HG03060 (cell line): ENCODE measurements around the gene TPPP.

Experiments used
- ATAC-seq: cut with Tn5 transposase; IDR thresholded peaks from one replicate; pipeline ENCODE4 v1.9.1; 2021; ENCODE audit warnings: low read depth, moderate number of reproducible peaks; ENCODE audit not compliant: unreplicated experiment

TPPP gene

DNA sequence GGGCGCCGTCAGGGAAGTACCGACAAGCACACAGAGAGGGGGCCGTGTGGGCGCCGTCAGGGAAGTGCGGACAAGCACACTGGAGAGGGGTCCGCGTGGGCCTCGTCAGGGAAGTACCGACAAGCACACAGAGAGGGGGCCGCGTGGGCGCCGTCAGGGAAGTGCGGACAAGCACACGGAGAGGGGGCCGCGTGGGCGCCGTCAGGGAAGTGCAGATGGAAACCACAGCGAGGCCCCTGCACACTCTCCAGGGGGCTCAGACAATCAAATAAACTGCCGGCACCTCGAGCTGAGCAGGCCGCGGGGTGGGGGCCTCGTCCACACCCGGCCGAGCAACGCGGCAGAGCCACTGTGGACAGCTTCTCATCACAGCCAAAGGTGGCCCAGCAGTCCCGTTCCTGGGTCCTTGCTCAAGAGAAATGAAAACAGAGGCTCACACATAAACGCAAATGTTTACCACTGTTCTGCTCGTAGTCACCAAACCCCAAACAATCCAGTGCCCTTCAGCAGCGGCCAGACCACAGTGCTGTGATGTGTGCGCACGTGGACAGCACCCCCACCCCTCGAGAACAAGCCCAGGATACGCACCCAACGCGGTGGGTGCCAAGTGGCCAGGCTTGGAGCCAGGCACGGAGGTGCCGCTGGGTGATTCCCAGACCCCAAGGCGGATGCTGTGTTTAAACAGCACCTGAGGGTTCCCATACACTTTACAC is 24.7 kb downstream of the TPPP start:
- no peak for ATAC-seq

DNA sequence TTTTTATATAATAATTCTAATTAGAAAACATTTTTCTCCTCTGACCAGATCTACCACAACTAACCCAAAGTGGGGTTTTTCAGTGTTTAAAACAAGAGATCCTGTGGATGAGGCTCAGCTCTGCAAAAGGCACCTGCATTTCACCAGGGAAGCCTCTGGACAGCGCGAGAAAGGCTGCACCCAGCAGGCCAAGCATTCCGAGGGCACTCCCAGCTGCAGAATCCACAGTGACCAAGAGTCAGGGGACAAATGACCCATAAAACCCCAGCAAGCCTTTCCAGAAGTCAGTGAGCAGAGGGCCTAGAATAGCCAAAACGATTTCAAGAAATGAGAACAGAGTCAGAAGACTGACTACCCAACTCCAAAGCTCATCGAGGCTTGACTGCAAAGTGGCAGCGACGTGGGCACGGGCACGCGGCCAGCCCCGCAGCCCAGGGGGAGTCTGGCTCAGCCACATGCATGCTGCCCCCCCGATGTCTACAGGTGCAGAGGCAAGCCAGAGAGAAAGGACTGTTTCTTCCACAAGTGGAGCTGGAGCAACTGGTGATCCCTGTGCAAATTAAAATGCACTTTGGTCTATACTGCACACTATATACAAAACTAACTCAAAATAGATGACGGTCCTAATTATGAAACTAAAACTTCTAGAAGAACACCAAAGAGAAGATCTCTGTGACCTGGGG is 26.2 kb downstream of the TPPP start:
- no peak for ATAC-seq

DNA sequence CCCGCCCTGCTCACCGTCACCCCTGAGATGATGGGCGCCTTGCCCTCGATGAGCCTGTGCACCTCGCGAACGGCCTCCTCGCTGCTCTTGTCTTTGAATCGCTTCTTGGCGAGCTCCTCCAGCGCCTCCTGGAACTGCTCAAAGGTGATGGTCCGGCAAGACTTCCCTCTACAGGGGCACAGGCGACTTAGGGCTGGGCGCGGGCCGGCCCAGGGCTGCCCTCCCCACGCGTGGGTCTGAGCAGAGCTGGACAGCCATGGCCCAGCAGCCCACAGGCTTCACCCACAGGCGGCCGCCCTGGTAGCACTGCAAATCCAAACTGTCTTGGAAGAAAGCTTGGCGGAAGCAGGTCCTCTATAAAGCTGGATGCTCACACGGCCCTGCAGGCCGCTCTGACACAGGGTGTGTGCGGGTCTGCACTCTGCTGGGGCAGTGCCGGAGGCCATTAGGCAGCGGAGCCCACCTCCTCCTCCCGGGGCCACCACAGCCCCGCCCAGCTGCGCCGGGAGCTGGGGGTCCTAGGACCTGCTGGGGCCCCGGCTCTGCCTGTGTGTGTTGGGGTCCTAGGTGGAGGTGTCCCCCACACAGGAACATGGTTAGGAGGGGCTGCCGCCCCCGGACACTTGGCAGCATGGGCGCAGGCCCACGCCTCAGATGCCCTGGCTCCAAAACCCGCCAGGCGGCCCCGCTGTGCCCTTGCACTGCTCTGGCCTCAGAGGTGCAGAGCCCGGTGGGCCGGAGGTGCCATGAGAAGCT is 27.0 kb downstream of the TPPP start:
- ATAC-seq: no peak

DNA sequence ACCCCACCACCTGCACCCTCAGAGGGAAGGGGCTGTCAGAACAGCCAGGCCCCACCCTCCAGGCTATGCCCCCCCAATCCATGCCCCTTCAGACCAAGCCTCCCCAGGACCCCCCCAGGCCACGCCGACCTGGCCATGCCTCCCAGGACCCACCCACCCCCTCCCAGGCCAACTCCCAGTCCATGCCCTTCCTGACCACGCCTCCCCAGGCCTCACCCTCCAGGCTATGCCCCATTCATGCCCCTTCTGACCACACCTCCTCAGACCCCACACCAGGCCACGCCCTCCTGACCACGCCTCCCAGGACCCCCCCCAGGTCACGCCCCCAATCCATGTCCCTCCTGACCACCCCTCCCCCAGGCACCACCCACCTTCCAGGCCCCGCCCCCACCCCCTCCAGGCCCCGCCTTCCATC is 27.6 kb downstream of the TPPP start:
- ATAC-seq: no peak

DNA sequence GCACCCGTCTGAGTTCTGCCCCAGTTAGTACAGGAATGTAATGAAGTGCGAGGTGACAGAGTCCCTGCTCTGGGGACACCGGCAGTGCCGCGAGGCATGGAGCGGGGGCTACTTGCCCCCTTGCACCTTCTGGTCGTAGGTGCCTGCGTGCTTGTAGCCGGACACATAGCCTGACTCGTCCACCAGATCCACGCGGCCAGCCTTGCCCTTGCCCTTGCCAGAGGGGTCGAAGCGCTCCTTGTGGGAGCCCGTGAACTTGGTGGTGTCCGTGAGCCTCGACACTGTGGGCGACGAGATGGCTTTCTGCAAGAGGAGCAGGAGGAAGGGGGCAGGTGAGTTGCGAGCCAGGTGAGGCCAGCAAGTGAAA is 28.2 kb downstream of the TPPP start:
- no peak for ATAC-seq

DNA sequence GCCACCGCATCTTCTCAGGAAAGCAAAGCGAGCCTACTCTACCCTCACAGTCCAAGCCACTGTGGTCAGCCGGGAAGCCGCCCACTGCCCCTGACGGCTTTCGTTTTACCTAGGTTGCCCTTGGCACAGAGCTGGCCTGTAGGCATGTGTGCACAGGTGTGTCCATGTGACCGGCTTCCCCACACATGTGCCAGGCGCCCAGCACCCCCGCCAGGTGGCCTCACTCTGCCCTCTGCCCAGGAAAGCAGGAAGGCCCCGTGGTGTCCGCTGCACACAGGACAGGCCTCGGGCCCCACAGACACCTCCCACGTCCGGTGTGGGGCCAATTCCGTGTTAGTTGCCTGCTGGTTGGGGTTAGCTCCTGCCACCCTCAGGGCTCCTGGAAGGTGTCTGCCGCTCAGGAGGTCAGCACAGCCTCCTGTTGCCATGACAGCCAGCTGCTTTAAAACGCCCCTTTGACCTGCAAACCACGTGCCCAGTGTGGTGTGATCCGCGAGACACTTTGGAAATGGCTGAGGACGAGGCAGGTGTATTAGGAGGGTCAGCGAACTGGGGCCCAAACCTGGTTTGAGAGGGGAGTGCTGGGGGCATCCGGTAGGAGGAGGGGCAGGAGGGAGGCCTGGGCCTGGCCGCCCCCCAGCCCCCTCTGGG is 28.7 kb downstream of the TPPP start:
- ATAC-seq: no peak

DNA sequence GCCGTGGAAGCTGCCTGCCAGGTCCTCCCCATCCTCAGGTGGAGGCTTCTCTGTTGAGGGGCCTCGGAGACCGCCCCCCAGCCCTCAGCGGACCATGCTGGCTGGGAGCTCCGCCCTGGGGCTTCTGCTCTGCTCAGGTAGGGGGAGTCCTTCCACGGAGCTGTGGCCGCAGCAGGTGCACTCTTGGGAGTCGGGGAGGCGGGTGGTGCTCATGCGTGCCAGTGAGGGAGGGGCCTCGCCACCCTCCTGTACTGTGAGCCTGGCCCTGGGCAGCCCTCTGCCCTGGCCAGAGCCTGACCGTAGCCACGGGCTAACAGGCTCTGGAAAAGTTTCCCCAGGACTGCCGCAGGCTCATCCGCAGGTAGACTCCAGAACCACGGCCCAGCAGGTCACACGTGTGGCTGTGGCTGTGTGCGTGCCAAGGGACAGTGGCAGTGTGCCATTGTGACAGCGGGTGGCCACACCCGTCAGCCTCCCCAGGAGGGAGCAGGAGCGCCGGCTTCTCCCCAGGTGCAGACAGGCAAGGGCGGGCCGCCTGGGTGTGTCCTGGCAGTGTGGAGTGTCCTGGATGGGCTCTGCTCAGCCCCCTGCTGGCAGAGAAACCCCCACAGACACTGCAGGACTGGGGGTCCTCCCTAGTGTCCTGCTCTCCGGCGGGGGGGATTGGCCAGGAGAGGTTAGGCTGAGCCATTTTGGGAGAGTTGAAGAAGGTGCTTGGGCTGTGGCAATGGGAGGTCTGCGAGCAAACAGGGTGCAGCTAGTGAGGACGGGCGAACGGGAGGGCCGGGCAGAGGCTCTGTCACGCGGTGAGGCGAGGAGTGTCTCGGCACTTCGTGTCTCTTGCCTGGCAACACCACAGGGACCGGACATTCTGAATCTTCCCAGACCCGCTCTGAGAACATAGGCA is 29.5 kb downstream of the TPPP start:
- ATAC-seq: no peak

DNA sequence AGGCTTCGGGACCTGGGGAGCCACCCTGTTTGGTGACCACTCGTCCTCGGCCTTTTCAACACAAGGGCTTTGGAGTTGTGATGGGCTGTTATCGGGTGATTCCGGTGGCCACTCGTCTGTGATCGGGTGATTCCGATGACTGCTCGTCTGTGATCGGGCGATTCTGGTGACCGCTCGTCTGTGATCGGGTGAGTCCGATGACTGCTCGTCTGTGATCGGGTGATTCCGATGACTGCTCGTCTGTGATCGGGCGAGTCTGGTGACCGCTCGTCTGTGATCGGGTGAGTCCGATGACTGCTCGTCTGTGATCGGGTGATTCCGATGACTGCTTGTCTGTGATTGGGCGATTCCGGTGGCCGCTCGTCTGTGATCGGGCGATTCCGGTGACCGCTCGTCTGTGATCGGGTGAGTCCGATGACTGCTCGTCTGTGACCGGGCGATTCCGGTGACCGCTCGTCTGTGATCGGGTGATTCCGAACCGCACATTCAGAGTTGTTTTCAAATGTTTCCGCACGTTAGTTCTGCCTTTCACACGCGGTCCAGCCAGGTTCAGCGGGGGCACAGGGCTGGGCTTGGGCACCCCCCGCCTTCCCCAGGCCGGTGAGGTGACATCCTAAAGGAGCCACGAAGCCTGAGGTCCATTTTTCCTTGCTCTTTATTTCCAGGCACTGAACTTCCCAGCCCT is 30.3 kb downstream of the TPPP start:
- ATAC-seq: no peak

DNA sequence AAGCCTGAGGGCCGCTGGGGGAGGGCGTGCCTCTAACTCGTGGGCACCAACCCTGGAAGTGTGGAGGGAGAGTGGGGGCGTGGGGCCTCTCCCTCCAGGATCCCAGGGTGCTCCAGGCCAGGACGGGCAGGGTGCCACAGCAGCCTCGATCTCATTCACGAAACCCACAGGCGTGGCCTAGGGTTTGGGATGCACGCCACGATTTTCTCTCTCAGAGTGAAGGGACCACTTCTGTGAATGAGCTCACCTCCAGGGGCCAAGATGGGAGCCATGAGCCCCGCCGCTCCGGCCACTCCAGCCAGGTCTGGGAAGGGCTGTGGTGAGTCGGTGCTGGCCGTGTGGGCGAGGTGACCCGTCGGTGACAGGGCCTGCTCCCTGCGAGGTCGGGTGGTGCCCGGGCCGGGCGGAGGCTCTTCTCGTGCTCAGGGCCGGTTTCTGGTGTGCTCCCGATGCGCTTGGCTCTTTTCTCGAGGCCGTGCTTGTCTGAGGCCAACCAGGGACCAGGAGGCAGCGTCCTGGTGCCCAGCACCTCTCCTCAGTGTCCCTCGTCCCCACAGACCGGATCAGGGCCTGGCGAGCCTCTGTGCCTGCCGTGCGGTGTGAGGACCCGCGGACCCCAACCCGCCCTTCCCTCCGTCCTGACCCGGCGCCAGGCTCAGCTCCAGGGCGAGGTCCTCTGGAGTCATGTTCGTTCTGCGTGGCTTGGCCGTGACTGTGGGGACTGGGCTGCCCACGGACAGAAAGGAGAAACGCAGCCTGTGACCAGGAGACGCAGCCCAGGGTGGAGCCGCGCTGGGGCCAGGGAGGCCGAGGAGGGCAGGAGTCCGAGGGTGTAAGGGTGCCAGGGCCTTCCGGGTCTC is 31.0 kb downstream of the TPPP start:
- ATAC-seq: no peak

DNA sequence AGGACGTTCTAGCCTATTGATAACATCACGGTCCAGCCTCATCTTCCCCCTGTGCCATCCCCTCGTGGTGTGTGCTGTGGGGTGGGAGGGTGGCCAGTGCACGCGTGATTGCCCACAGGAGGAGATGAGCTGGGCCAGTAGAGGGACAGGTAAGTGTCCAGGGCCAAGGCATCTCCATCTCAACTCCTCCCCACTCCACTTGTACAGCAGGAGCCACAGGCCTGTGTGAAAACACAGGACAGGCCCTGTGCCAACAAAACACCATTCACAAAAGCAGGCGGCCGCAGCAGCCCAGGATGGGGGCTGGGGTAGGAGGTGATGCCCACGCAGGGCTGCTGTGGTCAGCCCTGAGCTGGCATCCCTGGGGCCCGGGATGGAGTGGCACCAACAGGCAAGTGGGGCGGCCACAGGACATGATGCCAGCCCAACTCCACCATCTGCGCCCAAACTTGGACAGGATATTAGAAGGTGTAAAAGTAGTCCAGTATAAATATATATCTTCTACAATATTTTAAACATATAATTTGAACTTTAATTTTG is 32.6 kb downstream of the TPPP start:
- ATAC-seq: no peak

DNA sequence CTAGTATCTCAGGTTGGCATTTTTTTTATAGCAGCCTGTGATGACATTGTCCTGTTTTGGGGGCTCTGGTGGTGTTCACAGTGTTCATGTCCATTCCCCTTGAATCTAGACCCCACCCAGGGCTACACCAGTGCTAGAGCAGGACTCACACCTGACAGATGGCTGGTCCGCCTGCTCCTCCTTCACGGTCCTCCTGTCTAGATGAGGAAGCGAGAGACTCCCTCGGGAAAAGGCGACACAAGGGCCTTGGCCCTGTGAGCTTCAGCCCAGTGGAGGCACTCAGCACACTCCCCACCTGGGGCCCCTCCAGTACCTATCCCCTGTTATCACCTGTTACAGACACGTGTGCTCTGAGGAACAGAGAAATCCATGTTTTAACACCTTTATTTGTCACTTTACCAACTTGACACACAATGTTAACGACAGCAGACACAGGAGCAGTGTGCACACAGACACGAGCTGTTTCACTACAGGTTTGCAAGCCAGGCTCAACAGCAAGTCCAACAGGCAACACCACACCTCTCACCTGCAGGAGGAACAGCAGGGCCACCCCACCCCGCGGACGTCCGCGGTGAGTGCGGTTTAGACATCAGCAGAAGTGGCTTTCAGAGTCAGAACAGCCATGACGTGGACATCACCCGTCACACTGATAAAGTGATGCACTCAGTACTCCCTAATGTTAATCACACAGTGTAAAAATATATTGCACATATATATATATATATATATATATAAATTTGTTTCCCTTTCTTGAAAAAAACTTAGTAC is 33.5 kb downstream of the TPPP start:
- no peak for ATAC-seq

DNA sequence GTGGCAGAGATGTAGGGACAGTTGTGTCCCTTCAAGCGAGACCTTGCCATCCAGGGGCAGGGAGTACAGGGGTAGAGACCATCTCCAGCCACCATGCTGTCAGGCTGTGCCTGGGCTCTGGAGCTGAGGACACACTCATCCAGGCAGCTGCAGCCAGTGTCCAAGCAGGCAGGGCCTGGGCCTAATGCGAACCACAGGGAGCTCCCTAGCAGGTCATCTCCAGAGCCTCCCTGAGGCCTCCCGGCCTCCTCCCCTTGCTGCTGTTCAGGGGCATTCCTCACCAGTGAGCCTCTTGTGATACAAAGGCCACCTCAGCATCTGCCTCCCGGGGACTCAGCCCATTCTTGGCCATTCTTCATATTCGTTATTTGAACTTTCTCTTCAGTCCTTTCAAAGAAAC is 35.0 kb downstream of the TPPP start:
- ATAC-seq: no peak

DNA sequence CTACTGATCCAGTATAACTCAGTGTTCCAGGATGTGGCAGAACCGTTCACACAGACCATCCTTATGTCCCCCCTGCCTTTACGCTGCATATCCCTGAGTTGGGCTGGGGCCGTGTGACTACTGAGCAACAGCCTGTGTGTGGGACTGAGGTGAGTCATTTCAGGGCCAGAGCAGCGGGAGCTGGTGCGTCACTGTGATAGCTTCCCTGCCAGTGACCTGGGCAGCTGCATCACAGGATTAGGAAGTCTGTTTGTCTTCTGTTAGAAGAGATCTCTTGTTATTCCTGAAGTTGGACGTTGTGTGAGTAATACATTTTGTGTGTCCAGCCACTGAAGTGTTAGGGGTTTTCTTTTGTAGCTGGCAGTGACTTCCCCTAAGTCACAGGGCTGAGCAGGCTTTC is 35.6 kb downstream of the TPPP start:
- no peak for ATAC-seq

DNA sequence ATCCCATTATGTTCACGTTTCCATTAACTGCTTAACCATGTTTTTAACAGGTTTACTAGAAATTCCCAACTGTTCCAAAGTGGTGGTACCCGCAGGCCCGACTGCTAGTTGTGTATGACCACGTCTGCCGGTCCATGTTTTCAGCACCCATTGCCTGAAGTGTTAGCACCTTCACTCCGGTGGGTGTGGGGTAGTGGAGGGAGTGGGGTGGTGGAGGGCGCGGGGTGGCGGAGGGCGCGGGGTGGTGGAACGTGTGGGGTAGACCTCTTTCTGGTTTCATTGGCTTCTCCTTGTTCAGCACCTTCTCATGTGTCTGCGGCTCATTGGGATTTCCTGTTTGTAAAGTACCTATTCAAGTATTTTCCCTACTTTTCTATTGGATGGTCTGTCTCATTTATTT is 37.7 kb downstream of the TPPP start:
- ATAC-seq: no peak

DNA sequence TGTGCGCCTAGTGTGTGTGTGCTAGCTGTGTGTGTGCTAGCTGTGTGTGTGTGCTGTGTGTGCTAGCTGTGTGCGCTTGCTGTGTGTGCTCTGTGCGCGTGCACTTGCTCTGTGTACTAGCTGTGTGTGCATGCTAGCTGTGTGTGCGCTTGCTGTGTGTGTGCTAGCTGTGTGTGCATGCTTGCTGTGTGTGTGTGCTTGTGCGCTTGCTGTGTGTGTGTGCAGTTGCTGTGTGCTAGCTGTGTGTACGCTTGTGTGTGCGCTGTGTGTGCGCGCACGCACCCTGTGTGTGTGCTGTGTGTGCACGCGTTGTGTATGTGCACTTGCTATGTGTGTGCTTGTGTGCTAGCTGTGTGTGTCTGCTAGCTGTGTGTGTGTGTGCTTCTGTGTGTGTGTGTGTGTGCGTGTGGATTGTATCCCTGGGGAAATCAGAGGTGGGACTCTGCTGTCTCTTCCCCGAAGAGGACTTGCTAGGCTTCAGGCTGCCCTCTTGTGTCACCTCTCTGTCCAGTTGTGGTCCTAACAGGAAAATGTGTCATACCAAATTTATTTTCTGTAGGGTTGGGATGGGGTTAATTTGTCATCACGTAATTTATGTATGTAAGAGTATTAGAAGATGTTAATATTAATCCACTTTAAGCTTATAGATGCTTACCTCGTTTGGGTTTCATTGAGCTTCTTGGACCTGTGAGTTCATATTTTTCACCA is 38.9 kb downstream of the TPPP start:
- no peak for ATAC-seq

DNA sequence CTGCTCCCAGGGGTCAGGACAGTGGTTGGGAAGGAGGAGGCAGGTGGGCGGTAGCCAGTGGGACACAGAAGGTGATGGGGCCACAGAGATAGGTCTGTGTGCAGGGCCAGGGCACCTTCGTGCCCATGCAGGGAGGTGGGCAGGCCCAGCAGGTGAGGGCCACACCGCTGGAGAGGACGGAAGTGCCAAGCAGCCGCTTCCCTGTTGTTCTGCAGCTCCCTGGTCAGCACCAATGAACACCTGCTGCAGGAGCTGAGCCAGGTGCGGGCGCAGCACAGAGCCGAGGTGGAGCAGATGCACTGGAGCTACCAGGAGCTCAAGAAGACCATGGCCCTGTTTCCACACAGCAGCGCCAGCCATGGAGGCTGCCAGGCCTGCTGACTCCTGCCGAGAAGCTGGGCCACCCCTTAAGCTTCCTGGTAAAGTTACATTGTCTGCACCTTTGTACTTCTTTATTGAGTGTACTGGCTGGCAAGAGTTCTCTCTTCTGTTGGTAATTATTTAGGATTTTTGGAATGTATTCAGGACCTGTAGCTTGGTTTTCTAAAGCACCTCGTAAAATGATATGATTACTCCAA is 40.3 kb downstream of the TPPP start:
- no peak for ATAC-seq

DNA sequence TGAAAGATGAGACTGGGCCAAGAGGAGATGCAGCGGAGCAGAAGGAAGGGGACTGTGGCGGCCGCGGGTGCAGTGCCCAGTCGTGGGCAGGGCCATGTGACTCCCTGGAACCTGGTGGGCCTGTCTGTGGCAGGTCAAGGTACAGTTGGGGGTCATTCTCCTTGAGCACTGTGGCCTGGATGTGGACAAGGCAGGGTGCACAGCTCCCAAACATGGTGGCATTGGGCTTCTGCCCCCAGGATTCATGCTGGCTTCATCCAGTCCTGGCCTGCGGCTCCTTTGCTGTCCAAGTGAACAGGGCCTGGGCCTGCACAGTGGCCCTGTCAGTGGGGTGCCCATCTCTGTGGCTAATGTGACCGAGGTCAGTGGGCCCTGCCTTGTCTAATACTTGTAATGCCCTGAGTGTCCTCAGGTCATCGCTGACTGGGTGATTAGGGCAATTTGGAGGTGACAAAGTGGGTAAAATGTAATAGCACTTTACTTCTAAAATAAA is 41.1 kb downstream of the TPPP start:
- ATAC-seq: no peak
